Liver (tissue), 3 donors: ENCODE results near the gene PRDM5.

Source experiments
- CTCF ChIP-seq: fragments of 150-350 bp; IDR thresholded peaks from 2 replicates; pipeline ENCODE4 v1.5.1; 2017; ENCODE audit warnings: improper control_type of control experiment, low read depth, low read length; ENCODE audit not compliant: missing input control
- EGR1 ChIP-seq, 2 donors: IDR thresholded peaks; 2 replicates each; pipeline ENCODE4 v1.6.1; 2016 to 2018; ENCODE audit warnings: antibody characterized with exemption in 2 of 2, low read depth in 2 of 2
- GABPA ChIP-seq, 2 donors: IDR thresholded peaks in 1 of 2; conservative IDR thresholded peaks in 1 of 2; 2 replicates each; pipeline ENCODE4 v1.6.1; 2016; ENCODE audit warnings: antibody characterized with exemption in 2 of 2, mild to moderate bottlenecking in 1 of 2, moderate library complexity in 1 of 2
- JUND ChIP-seq, 2 donors: IDR thresholded peaks; 2 replicates each; pipeline ENCODE4 v1.6.1; 2016; ENCODE audit warnings: antibody characterized with exemption in 2 of 2
- MAX ChIP-seq: IDR thresholded peaks from 2 replicates; pipeline ENCODE4 v1.6.1; 2016; ENCODE audit warnings: antibody characterized with exemption
- RAD21 ChIP-seq, 2 donors: IDR thresholded peaks; 2 replicates each; pipeline ENCODE4 v1.6.1; 2016; ENCODE audit warnings: antibody characterized with exemption in 2 of 2, mild to moderate bottlenecking in 2 of 2
- RXRA ChIP-seq, 2 donors: IDR thresholded peaks; 2 replicates each; pipeline ENCODE4 v1.6.1; 2017 to 2018; ENCODE audit warnings: antibody characterized with exemption in 2 of 2, mild to moderate bottlenecking in 1 of 2
- TAF1 ChIP-seq: conservative IDR thresholded peaks from 2 replicates; pipeline ENCODE4 v1.6.1; 2016; ENCODE audit warnings: antibody characterized with exemption, mild to moderate bottlenecking
- donor health status: healthy.
- donor health status: healthy.

- no peak for TF ChIP-seq GABPA (IDR thresholded peaks at IDR 0.05 in 1 of 2, conservative IDR thresholded peaks at IDR 0.05 in 1 of 2)
- TF ChIP-seq CTCF = no peak
- no peak for TF ChIP-seq RAD21 (IDR thresholded peaks at IDR 0.05)
- TF ChIP-seq MAX = no peak
- no peak for TF ChIP-seq TAF1
- no peak for TF ChIP-seq EGR1 (IDR thresholded peaks at IDR 0.05; ENCODE audit: low read depth in 2 of 2)
- no peak for TF ChIP-seq JUND (IDR thresholded peaks at IDR 0.05)
- no peak for TF ChIP-seq RXRA (IDR thresholded peaks at IDR 0.05)
Observed at GRCh38 chr4:120927801-120928409, 5.4 kb upstream of the PRDM5 start.
